Caco-2 (cell line): ENCODE measurements around the gene CHST12. TPM values are rescaled to one million over a fixed set of nuclear protein-coding genes. Genes with fewer than 3 reads are reported as not detected.
"Not testable (repeated sequence)": the region's sequence is repeated elsewhere in the genome, so short reads cannot be mapped to it uniquely, and the experiment has no call there.

Source experiments
- BruUV-seq: library from RNA; stranded (reverse); fragments of 400-500 nt; replicated peaks from 2 replicates; lab custom pipeline; 2021; lab: Mats Ljungman, UMichigan
- CTCF ChIA-PET: fragments of 300-600 bp; sonication (Branson Sonifier 250); formaldehyde crosslinking; loops from one replicate; lab custom pipeline; 2022; ENCODE audit warnings: antibody characterized with exemption; lab: Charles Lee
- POLR2A ChIA-PET: fragments of 300-600 bp; sonication (Branson Sonifier 250); formaldehyde crosslinking; loops from one replicate; lab custom pipeline; 2022; ENCODE audit warnings: antibody characterized with exemption; lab: Charles Lee
- DNase-seq, 2 experiments: peaks; one replicate each; pipeline versions ENCODE4 v3.0.0 to v3.0.0-alpha.2; 2020 to 2022
- H3K27me3 ChIP-seq: replicated peaks from 2 replicates; pipeline ENCODE4 v1.6.0; 2011; ENCODE audit warnings: low read length; ENCODE audit not compliant: control insufficient read depth, insufficient read depth
- H3K36me3 ChIP-seq: 2 replicates; pipeline ENCODE4 v1.5.1; 2011; ENCODE audit warnings: low read length; ENCODE audit not compliant: control insufficient read depth, insufficient read depth
- H3K4me1 ChIP-seq: fragments of 250-450 bp; sonication (Bioruptor Pico); 2 replicates; pipeline ENCODE4 v1.5.1; 2020; ENCODE audit warnings: mild to moderate bottlenecking
- H3K4me3 ChIP-seq: 2 replicates; pipeline ENCODE4 v1.5.1; 2011; ENCODE audit warnings: low read depth, mild to moderate bottlenecking, control low read depth, low read length
- H3K9me3 ChIP-seq: fragments of 250-450 bp; sonication (Bioruptor Pico); 2 replicates; pipeline ENCODE4 v1.5.1; 2020; ENCODE audit warnings: mild to moderate bottlenecking, moderate library complexity
- H3K27ac Mint-ChIP-seq: one replicate; pipeline ENCODE4 v1.8.0; 2022; ENCODE audit warnings: mixed read lengths; ENCODE audit not compliant: unreplicated experiment
- H3K27me3 Mint-ChIP-seq: one replicate; pipeline ENCODE4 v1.8.0; 2022; ENCODE audit warnings: mixed read lengths; ENCODE audit not compliant: insufficient read depth, unreplicated experiment
- H3K36me3 Mint-ChIP-seq: one replicate; pipeline ENCODE4 v1.8.0; 2022; ENCODE audit warnings: mild to moderate bottlenecking, mixed read lengths; ENCODE audit not compliant: insufficient read depth, unreplicated experiment
- H3K4me1 Mint-ChIP-seq: one replicate; pipeline ENCODE4 v1.8.0; 2022; ENCODE audit warnings: low read depth, mixed read lengths; ENCODE audit not compliant: unreplicated experiment
- H3K4me3 Mint-ChIP-seq: one replicate; pipeline ENCODE4 v1.8.0; 2022; ENCODE audit warnings: mild to moderate bottlenecking, moderate library complexity, mixed read lengths; ENCODE audit not compliant: unreplicated experiment
- H3K9me3 Mint-ChIP-seq: one replicate; pipeline ENCODE4 v1.8.0; 2022; ENCODE audit warnings: mixed read lengths; ENCODE audit not compliant: unreplicated experiment
- intact Hi-C: fragments of 100-400 bp; cut with micrococcal nuclease; formaldehyde crosslinking; loops from one replicate; pipeline ENCODE4 v1.10.0; 2022; ENCODE audit not compliant: unreplicated experiment
- total RNA-seq: library from RNA; stranded (reverse); gene quantifications from 2 replicates; pipeline ENCODE4 v1.2.3, GENCODE V29; 2022
- TF ChIP-seq, protein P1 (sequence below), 2 experiments: fragments of 200-600 bp in 1 of 2; IDR thresholded peaks; 1 replicate in 1 of 2; 2 replicates in 1 of 2; pipeline versions ENCODE4 v1.5.1 to v1.8.0; 2011 to 2022; ENCODE audit warnings: antibody characterized with exemption in 1 of 2, control low read depth in 1 of 2, inconsistent platforms in 1 of 2, low read depth in 1 of 2, low read length in 1 of 2, mild to moderate bottlenecking in 1 of 2, moderate library complexity in 1 of 2; ENCODE audit not compliant: insufficient read depth in 1 of 2, severe bottlenecking in 1 of 2, unreplicated experiment in 1 of 2

Gene CHST12
- total RNA-seq, 1 experiment from 2014 or later, result 28.0 TPM

GRCh38 chr7:2384354-2385243 lies 18.8 kb upstream of the CHST12 start:
- H3K36me3 ChIP-seq, result no peaks in the 10 kb centered on the region; the same call in none of the 2 replicates
- peak in 1 of 2 experiments; percentile 30 for DNase-seq
- ChIA-PET CTCF (interaction anchor here (0.5 to 1.4 kb wide), 3 partner anchors 63 to 85 kb away, joined by 4 to 10 read pairs (median 5); no protein-coding TSS in a partner anchor), POLR2A (interaction anchor here (0.6 to 0.7 kb wide), 2 partner anchors 8 to 84 kb away, joined by 3 read pairs; no protein-coding TSS in a partner anchor)
- no peaks in the 10 kb centered on the region for H3K27me3 ChIP-seq
- peaks cover 73% of the 10 kb centered on the region for H3K36me3 Mint-ChIP-seq
- no peaks in the 10 kb centered on the region for H3K9me3 Mint-ChIP-seq
- H3K4me3 Mint-ChIP-seq, result no peak overlapping the region
- no TSS peak for BruUV-seq
- TF ChIP-seq, protein P1, sequence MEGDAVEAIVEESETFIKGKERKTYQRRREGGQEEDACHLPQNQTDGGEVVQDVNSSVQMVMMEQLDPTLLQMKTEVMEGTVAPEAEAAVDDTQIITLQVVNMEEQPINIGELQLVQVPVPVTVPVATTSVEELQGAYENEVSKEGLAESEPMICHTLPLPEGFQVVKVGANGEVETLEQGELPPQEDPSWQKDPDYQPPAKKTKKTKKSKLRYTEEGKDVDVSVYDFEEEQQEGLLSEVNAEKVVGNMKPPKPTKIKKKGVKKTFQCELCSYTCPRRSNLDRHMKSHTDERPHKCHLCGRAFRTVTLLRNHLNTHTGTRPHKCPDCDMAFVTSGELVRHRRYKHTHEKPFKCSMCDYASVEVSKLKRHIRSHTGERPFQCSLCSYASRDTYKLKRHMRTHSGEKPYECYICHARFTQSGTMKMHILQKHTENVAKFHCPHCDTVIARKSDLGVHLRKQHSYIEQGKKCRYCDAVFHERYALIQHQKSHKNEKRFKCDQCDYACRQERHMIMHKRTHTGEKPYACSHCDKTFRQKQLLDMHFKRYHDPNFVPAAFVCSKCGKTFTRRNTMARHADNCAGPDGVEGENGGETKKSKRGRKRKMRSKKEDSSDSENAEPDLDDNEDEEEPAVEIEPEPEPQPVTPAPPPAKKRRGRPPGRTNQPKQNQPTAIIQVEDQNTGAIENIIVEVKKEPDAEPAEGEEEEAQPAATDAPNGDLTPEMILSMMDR (IDR thresholded peaks at IDR 0.05; ENCODE audit: insufficient read depth in 1 of 2, low read depth in 1 of 2, low read length in 1 of 2, severe bottlenecking in 1 of 2, unreplicated experiment in 1 of 2), result no peak
- H3K4me3 ChIP-seq, result no peak overlapping the region
- peaks cover 7% of the 10 kb centered on the region for H3K4me1 Mint-ChIP-seq
- no peaks in the 10 kb centered on the region for H3K4me1 ChIP-seq
- H3K27me3 Mint-ChIP-seq, result no peaks in the 10 kb centered on the region
- no peaks in the 10 kb centered on the region for H3K9me3 ChIP-seq
- peak overlapping the region; percentile 74 for H3K27ac Mint-ChIP-seq
- intact Hi-C loops, result no loop called here

- H3K27me3 Mint-ChIP-seq, H3K4me1 Mint-ChIP-seq, POLR2A ChIA-PET, DNase-seq, H3K9me3 Mint-ChIP-seq, H3K9me3 ChIP-seq, CTCF ChIA-PET, H3K4me3 ChIP-seq, BruUV-seq, H3K4me3 Mint-ChIP-seq, H3K27ac Mint-ChIP-seq, H3K27me3 ChIP-seq, H3K4me1 ChIP-seq, H3K36me3 ChIP-seq, intact Hi-C loops: not testable (repeated sequence)
- H3K36me3 Mint-ChIP-seq, result peaks cover 63% of the 10 kb centered on the region
Measured at GRCh38 chr7:2386122-2386521, 17.3 kb upstream of the CHST12 start.

DNA sequence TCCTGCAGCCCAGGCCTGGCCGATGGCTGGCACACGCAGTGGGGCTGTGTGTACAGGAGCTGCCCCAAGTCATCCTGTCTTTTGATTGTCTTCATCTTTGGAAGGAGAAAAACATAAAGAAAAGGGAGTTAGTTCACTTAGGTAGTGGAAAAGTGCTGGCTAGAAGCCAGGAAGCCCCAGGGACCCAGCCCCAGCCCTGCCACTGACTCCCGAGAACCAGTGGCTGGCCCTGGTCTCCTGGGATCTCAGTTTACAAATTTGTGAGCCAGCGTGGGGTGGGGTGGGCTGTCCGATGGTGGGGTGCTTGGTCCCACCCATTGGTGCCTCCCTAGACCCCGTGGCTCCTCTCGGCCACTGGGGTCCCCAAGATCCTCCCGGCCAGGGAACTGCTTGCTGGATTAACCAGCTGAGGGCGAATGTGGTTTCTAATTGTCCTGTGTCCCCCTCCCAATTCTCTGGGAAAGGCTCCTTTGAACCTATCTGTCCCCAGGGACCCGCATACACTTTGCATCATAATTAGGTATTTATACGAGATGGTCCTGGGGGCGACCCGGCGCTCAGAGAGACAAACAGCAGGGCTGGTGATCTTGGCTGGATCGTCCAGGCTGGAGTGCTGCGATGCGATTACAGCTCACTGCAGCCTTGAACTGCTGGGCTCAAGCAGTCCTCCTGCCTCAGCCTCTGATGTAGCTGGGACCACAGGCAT lies 16.3 kb upstream of the CHST12 start:
- TF ChIP-seq, protein P1 (IDR thresholded peaks at IDR 0.05; ENCODE audit: insufficient read depth in 1 of 2, low read depth in 1 of 2, low read length in 1 of 2, severe bottlenecking in 1 of 2, unreplicated experiment in 1 of 2), result no peak
- H3K9me3 ChIP-seq, result no peaks in the 10 kb centered on the region
- H3K4me1 ChIP-seq, result peaks cover 8% of the 10 kb centered on the region
- H3K27me3 ChIP-seq, result no peaks in the 10 kb centered on the region
- Mint-ChIP-seq H3K4me3 (no peak overlapping the region), H3K4me1 (peaks cover 8% of the 10 kb centered on the region), H3K36me3 (peaks cover 55% of the 10 kb centered on the region), H3K27ac (no peak overlapping the region), H3K9me3 (no peaks in the 10 kb centered on the region), H3K27me3 (no peaks in the 10 kb centered on the region)
- CTCF ChIA-PET, result no interaction called here
- no peaks in the 10 kb centered on the region; the same call in none of the 2 replicates for H3K36me3 ChIP-seq
- BruUV-seq, result no TSS peak
- no peak overlapping the region for H3K4me3 ChIP-seq
- DNase-seq, result no peak
- POLR2A ChIA-PET, result no interaction called here
- intact Hi-C loops, result no loop called here
